Esophagus squamous epithelium (tissue), 4 donors: ENCODE results near the gene CHAD.

Experiments used
- POLR2A ChIP-seq, 4 donors: fragments of 450-650 bp; IDR thresholded peaks; one replicate each; pipeline ENCODE4 v1.6.1; 2017; ENCODE audit warnings: antibody characterized with exemption in 4 of 4, mild to moderate bottlenecking in 4 of 4, moderate library complexity in 3 of 4
- TF ChIP-seq, protein P1 (sequence below), 6 experiments: fragments of 450-650 bp in 4 of 6; fragments of 200-600 bp in 2 of 6; sonication (generic) in 2 of 6; IDR thresholded peaks; one replicate each; pipeline ENCODE4 v1.5.1; 2016 to 2019; ENCODE audit warnings: antibody characterized with exemption in 6 of 6, mild to moderate bottlenecking in 4 of 6, moderate library complexity in 4 of 6

DNA sequence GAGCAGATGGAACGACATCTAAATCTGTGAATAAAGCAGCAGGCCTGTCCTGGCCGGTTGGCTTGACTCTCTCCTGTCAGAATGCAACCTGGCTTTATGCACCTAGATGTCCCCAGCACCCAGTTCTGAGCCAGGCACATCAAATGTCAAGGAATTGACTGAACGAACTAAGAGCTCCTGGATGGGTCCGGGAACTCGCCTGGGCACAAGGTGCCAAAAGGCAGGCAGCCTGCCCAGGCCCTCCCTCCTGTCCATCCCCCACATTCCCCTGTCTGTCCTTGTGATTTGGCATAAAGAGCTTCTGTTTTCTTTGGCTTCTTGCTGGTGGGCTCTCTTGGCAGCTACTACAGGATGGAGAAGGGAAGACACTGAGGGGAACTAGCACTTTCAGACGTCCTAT is 5.8 kb upstream of the CHAD start:
- TF ChIP-seq, protein P1, sequence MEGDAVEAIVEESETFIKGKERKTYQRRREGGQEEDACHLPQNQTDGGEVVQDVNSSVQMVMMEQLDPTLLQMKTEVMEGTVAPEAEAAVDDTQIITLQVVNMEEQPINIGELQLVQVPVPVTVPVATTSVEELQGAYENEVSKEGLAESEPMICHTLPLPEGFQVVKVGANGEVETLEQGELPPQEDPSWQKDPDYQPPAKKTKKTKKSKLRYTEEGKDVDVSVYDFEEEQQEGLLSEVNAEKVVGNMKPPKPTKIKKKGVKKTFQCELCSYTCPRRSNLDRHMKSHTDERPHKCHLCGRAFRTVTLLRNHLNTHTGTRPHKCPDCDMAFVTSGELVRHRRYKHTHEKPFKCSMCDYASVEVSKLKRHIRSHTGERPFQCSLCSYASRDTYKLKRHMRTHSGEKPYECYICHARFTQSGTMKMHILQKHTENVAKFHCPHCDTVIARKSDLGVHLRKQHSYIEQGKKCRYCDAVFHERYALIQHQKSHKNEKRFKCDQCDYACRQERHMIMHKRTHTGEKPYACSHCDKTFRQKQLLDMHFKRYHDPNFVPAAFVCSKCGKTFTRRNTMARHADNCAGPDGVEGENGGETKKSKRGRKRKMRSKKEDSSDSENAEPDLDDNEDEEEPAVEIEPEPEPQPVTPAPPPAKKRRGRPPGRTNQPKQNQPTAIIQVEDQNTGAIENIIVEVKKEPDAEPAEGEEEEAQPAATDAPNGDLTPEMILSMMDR (IDR thresholded peaks at IDR 0.05): no peak
- TF ChIP-seq POLR2A (IDR thresholded peaks at IDR 0.05): no peak
